Endodermal cell (in vitro differentiated cells): Measurements from ENCODE around the gene KIF6. TPM values are rescaled to one million over a fixed set of nuclear protein-coding genes. Genes with fewer than 3 reads are reported as not detected.
A peak's percentile ranks its signal among the peaks of the same experiment; 100 is the strongest.

Source experiments
- DNase-seq: peaks from one replicate; pipeline ENCODE4 v3.0.0-alpha.2; 2017
- H3K27ac ChIP-seq: 2 replicates; pipeline ENCODE4 v1.5.1; 2013; ENCODE audit warnings: mild to moderate bottlenecking, low read depth, low read length, moderate library complexity
- H3K27me3 ChIP-seq: 2 replicates; pipeline ENCODE4 v1.6.1; 2013; ENCODE audit warnings: mild to moderate bottlenecking, low read length, moderate library complexity; ENCODE audit not compliant: insufficient read depth, control insufficient read depth, poor library complexity, severe bottlenecking
- H3K36me3 ChIP-seq: 2 replicates; pipeline ENCODE4 v1.7.0; 2013; ENCODE audit warnings: mild to moderate bottlenecking, low read length, moderate library complexity; ENCODE audit not compliant: control insufficient read depth, insufficient read depth
- H3K4me1 ChIP-seq: one replicate; pipeline ENCODE4 v1.7.0; 2013; ENCODE audit warnings: low read length; ENCODE audit not compliant: control insufficient read depth, insufficient read depth
- H3K4me3 ChIP-seq: 2 replicates; pipeline ENCODE4 v1.5.1; 2013; ENCODE audit warnings: mild to moderate bottlenecking, low read length, moderate library complexity
- H3K9ac ChIP-seq: 2 replicates; pipeline ENCODE4 v1.6.1; 2013; ENCODE audit warnings: mild to moderate bottlenecking, low read length, moderate library complexity; ENCODE audit not compliant: poor library complexity, severe bottlenecking; ENCODE audit errors: extremely low read depth
- H3K9me3 ChIP-seq: 2 replicates; pipeline ENCODE4 v1.6.1; 2013; ENCODE audit warnings: mild to moderate bottlenecking, low read length, moderate library complexity; ENCODE audit not compliant: control insufficient read depth
- H3K27ac Mint-ChIP-seq: 2 replicates; pipeline ENCODE4 v1.8.0; 2020; ENCODE audit warnings: mixed read lengths
- H3K27me3 Mint-ChIP-seq: 2 replicates; pipeline ENCODE4 v1.8.0; 2021; ENCODE audit warnings: mild to moderate bottlenecking, mixed read lengths; ENCODE audit not compliant: insufficient read depth
- H3K36me3 Mint-ChIP-seq: 2 replicates; pipeline ENCODE4 v1.8.0; 2020; ENCODE audit warnings: low read depth, mixed read lengths
- H3K4me1 Mint-ChIP-seq: 2 replicates; pipeline ENCODE4 v1.8.0; 2020; ENCODE audit warnings: mixed read lengths
- H3K4me3 Mint-ChIP-seq: 2 replicates; pipeline ENCODE4 v1.8.0; 2020; ENCODE audit warnings: mild to moderate bottlenecking, moderate library complexity, mixed read lengths
- H3K9me3 Mint-ChIP-seq: 2 replicates; pipeline ENCODE4 v1.8.0; 2020; ENCODE audit warnings: mild to moderate bottlenecking, mixed read lengths
- CTCF ChIP-seq: fragments of 200-600 bp; sonication (generic); conservative IDR thresholded peaks from 2 replicates; pipeline ENCODE4 v1.5.0; 2021; ENCODE audit warnings: antibody characterized with exemption, mild to moderate bottlenecking
- WGBS, 2 experiments: methylation state at CpG; one replicate each; pipeline versions ENCODE4 v1.1.5 to v1.1.7; 2013; ENCODE audit warnings: missing lambda C conversion rate in 2 of 2, mixed read lengths in 1 of 2; ENCODE audit not compliant: insufficient coverage in 1 of 2, insufficient read length in 1 of 2; 5-methylcytosine and 5-hydroxymethylcytosine counted together
- total RNA-seq, 2 donors: library from RNA; stranded (reverse); fragmentation: NEBNext Ultra II Directional in 1 of 2; extraction: Animal tissue kit (Norgen Biotek cat#: 25700) in 1 of 2; gene quantifications; 2 replicates in 1 of 2; 3 replicates in 1 of 2; pipeline ENCODE4 v1.2.1, GENCODE V29; 2021

Gene KIF6
- total RNA-seq, 2 donors from 2014 or later: 0.62 to 1.1 TPM

GRCh38 chr6:39416728-39417127 lies 308.5 kb downstream of the KIF6 start:
- H3K27ac ChIP-seq: no peak overlapping the region
- WGBS, 2 experiments: 55 to 72% methylated on average over 4 of the region's 4 CpGs
- no peaks in the 10 kb centered on the region for H3K36me3 ChIP-seq
- H3K27me3 ChIP-seq: no peaks in the 10 kb centered on the region
- no peaks in the 10 kb centered on the region for H3K9me3 ChIP-seq
- DNase-seq: no peak
- H3K4me1 Mint-ChIP-seq: no peaks in the 10 kb centered on the region
- H3K4me3 Mint-ChIP-seq: no peak overlapping the region
- H3K36me3 Mint-ChIP-seq: no peaks in the 10 kb centered on the region
- no peak for TF ChIP-seq CTCF
- H3K4me3 ChIP-seq: no peak overlapping the region
- H3K27me3 Mint-ChIP-seq: no peaks in the 10 kb centered on the region
- no peak overlapping the region for H3K9ac ChIP-seq
- H3K9me3 Mint-ChIP-seq: no peaks in the 10 kb centered on the region
- no peaks in the 10 kb centered on the region for H3K4me1 ChIP-seq
- no peak overlapping the region for H3K27ac Mint-ChIP-seq

GRCh38 chr6:39416026-39416425 lies 309.2 kb downstream of the KIF6 start:
- H3K9ac ChIP-seq: no peak overlapping the region
- DNase-seq: no peak
- H3K27ac ChIP-seq: no peak overlapping the region
- H3K4me1 ChIP-seq: no peaks in the 10 kb centered on the region
- H3K9me3 ChIP-seq: no peaks in the 10 kb centered on the region
- peak; percentile 25 for TF ChIP-seq CTCF
- no peak overlapping the region for H3K27ac Mint-ChIP-seq
- H3K36me3 Mint-ChIP-seq: no peaks in the 10 kb centered on the region
- H3K4me1 Mint-ChIP-seq: no peaks in the 10 kb centered on the region
- no peak overlapping the region for H3K4me3 Mint-ChIP-seq
- no peak overlapping the region for H3K4me3 ChIP-seq
- H3K27me3 ChIP-seq: no peaks in the 10 kb centered on the region
- H3K27me3 Mint-ChIP-seq: no peaks in the 10 kb centered on the region
- H3K36me3 ChIP-seq: no peaks in the 10 kb centered on the region
- H3K9me3 Mint-ChIP-seq: no peaks in the 10 kb centered on the region
- WGBS, 2 experiments: 87 to 95% methylated on average over 2 to 3 of the region's 3 CpGs

- no peak for TF ChIP-seq CTCF
- no peak overlapping the region for H3K27ac ChIP-seq
- H3K9me3 Mint-ChIP-seq: no peaks in the 10 kb centered on the region
These were observed 309.7 kb downstream of the KIF6 start for GRCh38 chr6:39415482-39415881.

More at GRCh38 chr6:39415482-39415881, 309.7 kb downstream of the KIF6 start:
- whole genome bisulfite sequencing, 2 experiments: 91 to 100% methylated on average over 3 of the region's 3 CpGs
- Histone ChIP-seq H3K36me3 (no peaks in the 10 kb centered on the region), H3K4me1 (no peaks in the 10 kb centered on the region), H3K9me3 (no peaks in the 10 kb centered on the region), H3K4me3 (no peak overlapping the region), H3K27me3 (no peaks in the 10 kb centered on the region), H3K9ac (no peak overlapping the region)
- no peak for DNase-seq
- Mint-ChIP-seq H3K27me3 (no peaks in the 10 kb centered on the region), H3K36me3 (no peaks in the 10 kb centered on the region), H3K4me1 (no peaks in the 10 kb centered on the region), H3K27ac (no peak overlapping the region), H3K4me3 (no peak overlapping the region)
